H1 (cell line): ENCODE data around the gene TAPT1. TPM values are rescaled to one million over a fixed set of nuclear protein-coding genes. Genes with fewer than 3 reads are reported as not detected.
A peak's percentile ranks its signal among the peaks of the same experiment; 100 is the strongest.

Experiments used
- CTCF ChIA-PET: fragments of 300-600 bp; sonication (Branson Sonifier 250); formaldehyde crosslinking; loops from one replicate; lab custom pipeline; 2021; ENCODE audit not compliant: partially characterized antibody; lab: Charles Lee
- POLR2A ChIA-PET: fragments of 300-600 bp; sonication (Branson Sonifier 250); formaldehyde crosslinking; loops from one replicate; lab custom pipeline; 2021; ENCODE audit warnings: inconsistent platforms; ENCODE audit not compliant: partially characterized antibody; lab: Charles Lee
- DNase-seq, 2 experiments: peaks; one replicate each; pipeline versions ENCODE4 v3.0.0 to v3.0.0-alpha.2; 2010 to 2022; ENCODE audit warnings: low spot score in 2 of 2, low read depth in 1 of 2, mixed read lengths in 1 of 2
- FAIRE-seq: peaks from 2 replicates; lab custom pipeline; 2011; peaks lifted over from hg19 to GRCh38; lab: Jason Lieb, UNC
- H2AFZ ChIP-seq: 2 replicates; pipeline ENCODE4 v1.8.1; 2012; ENCODE audit warnings: low read length, inconsistent platforms
- H2AK5ac ChIP-seq: 2 replicates; pipeline ENCODE4 v1.6.1; 2013; ENCODE audit warnings: low read depth, low read length
- H2BK120ac ChIP-seq: replicated peaks from 2 replicates; pipeline ENCODE3; 2013; ENCODE audit warnings: low read depth, low read length, inconsistent platforms
- H2BK12ac ChIP-seq: 2 replicates; pipeline ENCODE4 v1.6.1; 2013; ENCODE audit warnings: low read depth, low read length
- H2BK15ac ChIP-seq: 2 replicates; pipeline ENCODE4 v1.6.1; 2013; ENCODE audit warnings: low read length
- H2BK20ac ChIP-seq: 2 replicates; pipeline ENCODE4 v1.6.1; 2013; ENCODE audit warnings: low read length
- H2BK5ac ChIP-seq: 2 replicates; pipeline ENCODE4 v1.6.1; 2013; ENCODE audit warnings: low read depth, low read length
- H3K14ac ChIP-seq: 2 replicates; pipeline ENCODE4 v1.6.1; 2013; ENCODE audit warnings: inconsistent platforms; ENCODE audit not compliant: insufficient read length
- H3K18ac ChIP-seq: 2 replicates; pipeline ENCODE4 v1.6.1; 2013; ENCODE audit warnings: low read length; ENCODE audit errors: extremely low read depth
- H3K23ac ChIP-seq: 2 replicates; pipeline ENCODE4 v1.6.1; 2013; ENCODE audit warnings: inconsistent platforms; ENCODE audit not compliant: insufficient read length
- H3K23me2 ChIP-seq: 2 replicates; pipeline ENCODE4 v1.6.1; 2013; ENCODE audit warnings: low read depth, low read length
- H3K27ac ChIP-seq: 2 replicates; pipeline ENCODE4 v1.6.1; 2011; ENCODE audit warnings: low read depth, low read length, inconsistent platforms
- H3K27me3 ChIP-seq, 4 experiments: replicated peaks in 1 of 4; 1 replicate in 1 of 4; 2 replicates in 3 of 4; pipeline versions ENCODE4 v1.6.1 to v1.8.1; 2011 to 2013; ENCODE audit warnings: low read length in 3 of 4, mild to moderate bottlenecking in 3 of 4, inconsistent platforms in 2 of 4, mixed read lengths in 2 of 4, moderate library complexity in 1 of 4; ENCODE audit not compliant: control insufficient read depth in 3 of 4, insufficient read depth in 3 of 4; ENCODE audit errors: extremely low read depth in 1 of 4
- H3K36me3 ChIP-seq, 4 experiments: 2 replicates each; pipeline versions ENCODE4 v1.6.1 to v1.8.1; 2011 to 2013; ENCODE audit warnings: mild to moderate bottlenecking in 4 of 4, low read length in 3 of 4, moderate library complexity in 2 of 4, control low read depth in 1 of 4, inconsistent platforms in 1 of 4; ENCODE audit not compliant: insufficient read depth in 4 of 4, control insufficient read depth in 2 of 4
- H3K4ac ChIP-seq: replicated peaks from 2 replicates; pipeline ENCODE3; 2013; ENCODE audit warnings: low read length, low read depth, mixed read lengths, inconsistent platforms; ENCODE audit not compliant: insufficient read length
- H3K4me1 ChIP-seq, 4 experiments: replicated peaks in 1 of 4; 1 replicate in 1 of 4; 2 replicates in 3 of 4; pipeline versions ENCODE4 v1.6.1 to v1.8.1; 2011 to 2013; ENCODE audit warnings: low read length in 3 of 4, inconsistent platforms in 2 of 4, mixed read lengths in 1 of 4; ENCODE audit not compliant: insufficient read depth in 4 of 4, control insufficient read depth in 3 of 4
- H3K4me2 ChIP-seq, 2 experiments: 2 replicates each; pipeline versions ENCODE4 v1.6.1 to v1.8.1; 2011 to 2013; ENCODE audit warnings: low read depth in 2 of 2, low read length in 2 of 2, control low read depth in 1 of 2, inconsistent platforms in 1 of 2, mild to moderate bottlenecking in 1 of 2; ENCODE audit not compliant: insufficient read depth in 1 of 2
- H3K4me3 ChIP-seq, 4 experiments: fragments of 200-600, 300-600 bp in 1 of 4; sonication (generic), shearing (Covaris generic), sonication (Bioruptor Twin) in 1 of 4; 2 replicates each; pipeline versions ENCODE4 v1.5.1 to v1.8.1; 2011 to 2016; ENCODE audit warnings: low read length in 4 of 4, low read depth in 3 of 4, control low read depth in 2 of 4, inconsistent platforms in 2 of 4, mild to moderate bottlenecking in 2 of 4, mixed read lengths in 1 of 4, moderate library complexity in 1 of 4; ENCODE audit not compliant: insufficient read depth in 2 of 4; ENCODE audit errors: extremely low read depth in 1 of 4
- H3K56ac ChIP-seq: replicated peaks from 2 replicates; pipeline ENCODE3; 2013; ENCODE audit warnings: low read depth, mild to moderate bottlenecking, mixed read lengths, low read length, inconsistent platforms; ENCODE audit not compliant: insufficient read length
- H3K79me1 ChIP-seq: 2 replicates; pipeline ENCODE4 v1.6.1; 2013; ENCODE audit warnings: low read depth, low read length, control low read depth
- H3K79me2 ChIP-seq, 2 experiments: 2 replicates each; pipeline versions ENCODE4 v1.6.1 to v1.8.1; 2012 to 2013; ENCODE audit warnings: low read length in 2 of 2, mild to moderate bottlenecking in 2 of 2, inconsistent platforms in 1 of 2; ENCODE audit not compliant: insufficient read depth in 2 of 2, control insufficient read depth in 1 of 2
- H3K9ac ChIP-seq, 4 experiments: replicated peaks in 1 of 4; 1 replicate in 1 of 4; 2 replicates in 3 of 4; pipeline versions ENCODE4 v1.6.1 to v1.8.1; 2011 to 2013; ENCODE audit warnings: low read depth in 3 of 4, low read length in 3 of 4, control low read depth in 2 of 4, mild to moderate bottlenecking in 2 of 4, moderate library complexity in 2 of 4, inconsistent platforms in 1 of 4; ENCODE audit errors: extremely low read depth in 1 of 4
- H3K9me3 ChIP-seq, 2 experiments: 2 replicates each; pipeline versions ENCODE4 v1.6.1 to v1.8.1; 2012 to 2013; ENCODE audit warnings: mild to moderate bottlenecking in 2 of 2, moderate library complexity in 2 of 2, control low read depth in 1 of 2, inconsistent platforms in 1 of 2, low read depth in 1 of 2, low read length in 1 of 2, mixed read lengths in 1 of 2; ENCODE audit not compliant: insufficient read depth in 2 of 2
- H4K20me1 ChIP-seq, 2 experiments: replicated peaks in 1 of 2; 2 replicates each; pipeline versions ENCODE3 to v1.8.1; 2011 to 2013; ENCODE audit warnings: inconsistent platforms in 2 of 2, low read length in 2 of 2, mild to moderate bottlenecking in 1 of 2; ENCODE audit not compliant: insufficient read depth in 2 of 2, control insufficient read depth in 1 of 2
- H4K5ac ChIP-seq: 2 replicates; pipeline ENCODE4 v1.6.1; 2013; ENCODE audit warnings: low read length, low read depth, mixed read lengths, inconsistent platforms; ENCODE audit not compliant: insufficient read length
- H4K8ac ChIP-seq: 2 replicates; pipeline ENCODE4 v1.8.0; 2013; ENCODE audit warnings: mild to moderate bottlenecking, moderate library complexity, low read length, inconsistent platforms; ENCODE audit not compliant: insufficient read depth; ENCODE audit errors: extremely low read depth
- H4K91ac ChIP-seq: replicated peaks from 2 replicates; pipeline ENCODE3; 2013; ENCODE audit warnings: low read length, mixed read lengths, inconsistent platforms; ENCODE audit not compliant: insufficient read length
- BACH1 ChIP-seq: IDR thresholded peaks from 2 replicates; pipeline ENCODE4 v1.6.1; 2012; ENCODE audit warnings: low read length, improper control_type of control experiment
- CHD1 ChIP-seq: IDR thresholded peaks from 2 replicates; pipeline ENCODE4 v1.6.1; 2012; ENCODE audit warnings: low read depth, low read length, improper control_type of control experiment
- HDAC2 ChIP-seq, 2 experiments: fragments of 300-600 bp in 1 of 2; sonication (generic) in 1 of 2; IDR thresholded peaks; 2 replicates each; pipeline ENCODE4 v1.6.1; 2011 to 2012; ENCODE audit warnings: low read depth in 2 of 2, low read length in 2 of 2, mild to moderate bottlenecking in 2 of 2, moderate library complexity in 2 of 2, borderline replicate concordance in 1 of 2, inconsistent platforms in 1 of 2
- RAD21 ChIP-seq, 2 experiments: IDR thresholded peaks in 1 of 2; conservative IDR thresholded peaks in 1 of 2; 2 replicates each; pipeline ENCODE4 v1.6.1; 2011; ENCODE audit warnings: low read depth in 2 of 2, low read length in 2 of 2, improper control_type of control experiment in 1 of 2, inconsistent platforms in 1 of 2, mild to moderate bottlenecking in 1 of 2, moderate library complexity in 1 of 2
- SAP30 ChIP-seq: fragments of 300-600 bp; sonication (generic); IDR thresholded peaks from 2 replicates; pipeline ENCODE4 v1.7.1; 2012; ENCODE audit warnings: low read length, moderate library complexity, mild to moderate bottlenecking, inconsistent platforms; ENCODE audit not compliant: insufficient read depth, insufficient replicate concordance
- TBP ChIP-seq: IDR thresholded peaks from 2 replicates; pipeline ENCODE4 v1.6.1; 2011; ENCODE audit warnings: low read depth, low read length, improper control_type of control experiment
- WGBS, 2 experiments: shearing (Covaris generic) in 1 of 2; methylation state at CpG; one replicate each; pipeline versions ENCODE4 v1.1.6 to v1.1.7; 2013 to 2015; ENCODE audit warnings: low lambda C conversion rate in 2 of 2, mixed read lengths in 2 of 2, inconsistent platforms in 1 of 2, low coverage in 1 of 2, missing lambda C conversion rate in 1 of 2; ENCODE audit not compliant: insufficient replicate concordance in 2 of 2, insufficient coverage in 1 of 2, insufficient read length in 1 of 2; ENCODE audit errors: extremely low coverage in 1 of 2, missing lambda C conversion rate in 1 of 2; 5-methylcytosine and 5-hydroxymethylcytosine counted together
- polyA plus RNA-seq, 7 experiments: library from polyadenylated mRNA; depleted of rRNA in 3 of 7; stranded (reverse) in 5 of 7; unstranded in 2 of 7; fragments of >200 nt in 5 of 7; fragments of 200-250 nt in 2 of 7; gene quantifications; 1 replicate in 5 of 7; 2 replicates in 1 of 7; 4 replicates in 1 of 7; pipeline versions ENCODE4 v1.2.1 to v1.2.3, GENCODE V29; 2011 to 2013; ENCODE audit warnings: missing spikeins in 2 of 7, mixed read lengths in 2 of 7
- total RNA-seq: library from RNA; stranded (reverse); fragmentation: NEBNext Ultra II Directional; extraction: Animal tissue kit (Norgen Biotek cat#: 25700); gene quantifications from 2 replicates; pipeline ENCODE4 v1.2.1, GENCODE V29; 2021
- TF ChIP-seq, protein P1 (sequence below), 3 experiments: IDR thresholded peaks; 1 replicate in 2 of 3; 2 replicates in 1 of 3; pipeline versions ENCODE4 v1.5.1 to v1.6.1; 2011; ENCODE audit warnings: low read length in 3 of 3, mild to moderate bottlenecking in 3 of 3, inconsistent platforms in 2 of 3, low read depth in 1 of 3, moderate library complexity in 1 of 3; ENCODE audit not compliant: insufficient read depth in 1 of 3; ENCODE audit errors: control extremely low read depth in 1 of 3
- TF ChIP-seq, protein P2 (sequence below): IDR thresholded peaks from 2 replicates; pipeline ENCODE4 v1.6.1; 2012; ENCODE audit warnings: low read length, inconsistent platforms

Gene TAPT1
- total and polyA plus RNA-seq, 2 of the 8 experiments (the other 6 are each of a cell fraction or from before 2014, with no cell fraction given) = 4.2 to 15.3 TPM

DNA sequence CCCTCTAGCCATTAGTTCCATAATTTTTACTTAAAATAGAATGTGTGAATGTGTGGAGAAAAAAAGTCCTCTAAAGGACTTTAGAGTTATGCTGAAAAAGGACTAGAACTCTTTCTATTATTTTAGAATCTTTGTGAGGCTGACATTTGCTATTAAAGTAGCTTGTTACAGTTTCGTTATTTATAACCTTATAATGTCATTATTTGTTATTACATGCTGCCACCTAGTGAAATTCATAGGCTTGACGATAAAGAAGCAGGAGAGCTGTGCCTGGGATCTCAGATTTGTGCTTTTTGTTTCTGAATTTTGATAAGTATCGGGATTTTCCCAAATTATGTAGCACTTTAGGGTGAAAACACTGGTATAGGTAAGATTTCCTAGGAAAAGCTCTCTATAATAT, 38.5 kb upstream of the TAPT1 start:
- peak; percentile 36 for FAIRE-seq
- Histone ChIP-seq H4K5ac (no peak overlapping the region), H2BK120ac (no peak overlapping the region), H3K23me2 (no peaks in the 10 kb centered on the region), H3K14ac (no peak overlapping the region), H3K79me2 (no peaks in the 10 kb centered on the region), H3K4me3 (no peak overlapping the region), H2BK12ac (no peak overlapping the region), H3K79me1 (no peaks in the 10 kb centered on the region), H3K4ac (no peak overlapping the region), H3K56ac (no peak overlapping the region), H2AK5ac (no peak overlapping the region), H4K20me1 (no peaks in the 10 kb centered on the region), H3K9ac (no peak overlapping the region), H3K36me3 (no peaks in the 10 kb centered on the region), H2BK15ac (no peak overlapping the region), H3K9me3 (no peaks in the 10 kb centered on the region), H3K27me3 (peaks cover 0 to 1% (median 0%) of the 10 kb centered on the region in 4 experiments; a peak in 1 of 7 replicates), H2BK20ac (no peak overlapping the region), H2BK5ac (no peak overlapping the region), H2AFZ (no peak overlapping the region), H4K91ac (no peak overlapping the region), H4K8ac (no peak overlapping the region), H3K18ac (no peak overlapping the region), H3K4me2 (no peak overlapping the region), H3K27ac (no peak overlapping the region), H3K4me1 (no peaks in the 10 kb centered on the region), H3K23ac (no peak overlapping the region)
- ChIA-PET POLR2A (interaction anchor here (0.7 kb wide), 1 partner anchor 364 kb away, joined by 3 read pairs; no protein-coding TSS in a partner anchor), CTCF (interaction anchor here (0.6 to 3.8 kb wide), 22 partner anchors 26 to 459 kb away, joined by 3 to 19 read pairs (median 4); partner anchors contain the start of genes FGFBP2 and PROM1)
- no peak for DNase-seq
- 57% methylated on average over 3 of the region's 3 CpGs; no CpG with 5 or more reads in 1 of the 2 experiments for WGBS, 2 experiments
- TF ChIP-seq TBP (no peak), HDAC2 (IDR thresholded peaks at IDR 0.05; ENCODE audit: borderline replicate concordance in 1 of 2, low read depth in 2 of 2, low read length in 2 of 2) (no peak), CHD1 (no peak), RAD21 (IDR thresholded peaks at IDR 0.05 in 1 of 2, conservative IDR thresholded peaks at IDR 0.05 in 1 of 2; ENCODE audit: low read depth in 2 of 2, low read length in 2 of 2) (peak; percentile 65 to 69), SAP30 (no peak), BACH1 (no peak)
- TF ChIP-seq, protein P1, sequence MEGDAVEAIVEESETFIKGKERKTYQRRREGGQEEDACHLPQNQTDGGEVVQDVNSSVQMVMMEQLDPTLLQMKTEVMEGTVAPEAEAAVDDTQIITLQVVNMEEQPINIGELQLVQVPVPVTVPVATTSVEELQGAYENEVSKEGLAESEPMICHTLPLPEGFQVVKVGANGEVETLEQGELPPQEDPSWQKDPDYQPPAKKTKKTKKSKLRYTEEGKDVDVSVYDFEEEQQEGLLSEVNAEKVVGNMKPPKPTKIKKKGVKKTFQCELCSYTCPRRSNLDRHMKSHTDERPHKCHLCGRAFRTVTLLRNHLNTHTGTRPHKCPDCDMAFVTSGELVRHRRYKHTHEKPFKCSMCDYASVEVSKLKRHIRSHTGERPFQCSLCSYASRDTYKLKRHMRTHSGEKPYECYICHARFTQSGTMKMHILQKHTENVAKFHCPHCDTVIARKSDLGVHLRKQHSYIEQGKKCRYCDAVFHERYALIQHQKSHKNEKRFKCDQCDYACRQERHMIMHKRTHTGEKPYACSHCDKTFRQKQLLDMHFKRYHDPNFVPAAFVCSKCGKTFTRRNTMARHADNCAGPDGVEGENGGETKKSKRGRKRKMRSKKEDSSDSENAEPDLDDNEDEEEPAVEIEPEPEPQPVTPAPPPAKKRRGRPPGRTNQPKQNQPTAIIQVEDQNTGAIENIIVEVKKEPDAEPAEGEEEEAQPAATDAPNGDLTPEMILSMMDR (IDR thresholded peaks at IDR 0.05; ENCODE audit: control extremely low read depth in 1 of 3, insufficient read depth in 1 of 3, low read depth in 1 of 3, low read length in 3 of 3) = peak in 2 of 3 experiments; percentile 25 to 41; a peak in 2 of 4 replicates
- TF ChIP-seq, protein P2, sequence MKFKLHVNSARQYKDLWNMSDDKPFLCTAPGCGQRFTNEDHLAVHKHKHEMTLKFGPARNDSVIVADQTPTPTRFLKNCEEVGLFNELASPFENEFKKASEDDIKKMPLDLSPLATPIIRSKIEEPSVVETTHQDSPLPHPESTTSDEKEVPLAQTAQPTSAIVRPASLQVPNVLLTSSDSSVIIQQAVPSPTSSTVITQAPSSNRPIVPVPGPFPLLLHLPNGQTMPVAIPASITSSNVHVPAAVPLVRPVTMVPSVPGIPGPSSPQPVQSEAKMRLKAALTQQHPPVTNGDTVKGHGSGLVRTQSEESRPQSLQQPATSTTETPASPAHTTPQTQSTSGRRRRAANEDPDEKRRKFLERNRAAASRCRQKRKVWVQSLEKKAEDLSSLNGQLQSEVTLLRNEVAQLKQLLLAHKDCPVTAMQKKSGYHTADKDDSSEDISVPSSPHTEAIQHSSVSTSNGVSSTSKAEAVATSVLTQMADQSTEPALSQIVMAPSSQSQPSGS = no peak
